SHP77 treated with DMSO at 0.1 percent for 48 hours (cell line): ENCODE measurements around the gene EPB42.
A peak's percentile ranks its signal among the peaks of the same experiment; 100 is the strongest.
"Not testable (repeated sequence)": the region's sequence is repeated elsewhere in the genome, so short reads cannot be mapped to it uniquely, and the experiment has no call there.

Experiments
- DNase-seq: peaks from one replicate; lab custom pipeline; 2025; lab: John Stamatoyannopoulos, UW

The EPB42 gene

GRCh38 chr15:43185157-43186002 is 35.4 kb downstream of the EPB42 start, which contains the start of gene CCNDBP1:
Gene CCNDBP1 (plus strand): TSS chr15:43185403. CDS start chr15:43185499, 96 bp downstream.
- DNase-seq: peak; percentile 82

GRCh38 chr15:43184407-43185124 is 36.3 kb downstream of the EPB42 start:
- no peak for DNase-seq

- no peak for DNase-seq
Observed at GRCh38 chr15:43183270-43183669, 37.5 kb downstream of the EPB42 start.

- DNase-seq: not testable (repeated sequence)
Observed at GRCh38 chr15:43177147-43177546, 43.7 kb downstream of the EPB42 start.

GRCh38 chr15:43175656-43176309 is 45.0 kb downstream of the EPB42 start:
- DNase-seq: peak; percentile 24

GRCh38 chr15:43169888-43170287 is 50.9 kb downstream of the EPB42 start:
- DNase-seq: no peak

- no peak for DNase-seq
Observed at GRCh38 chr15:43168192-43169107, 52.4 kb downstream of the EPB42 start.

GRCh38 chr15:43167261-43167660 is 53.6 kb downstream of the EPB42 start:
- not testable (repeated sequence) for DNase-seq

- no peak for DNase-seq
Observed at GRCh38 chr15:43165801-43166325, 55.0 kb downstream of the EPB42 start.

GRCh38 chr15:43153269-43153668 is 67.5 kb downstream of the EPB42 start:
- no peak for DNase-seq

- DNase-seq: no peak
Observed at GRCh38 chr15:43151688-43152087, 69.1 kb downstream of the EPB42 start.

GRCh38 chr15:43150191-43150929 is 70.5 kb downstream of the EPB42 start:
- no peak for DNase-seq
